ENCODE measurements around the gene TDRD1.

Gene TDRD1

DNA sequence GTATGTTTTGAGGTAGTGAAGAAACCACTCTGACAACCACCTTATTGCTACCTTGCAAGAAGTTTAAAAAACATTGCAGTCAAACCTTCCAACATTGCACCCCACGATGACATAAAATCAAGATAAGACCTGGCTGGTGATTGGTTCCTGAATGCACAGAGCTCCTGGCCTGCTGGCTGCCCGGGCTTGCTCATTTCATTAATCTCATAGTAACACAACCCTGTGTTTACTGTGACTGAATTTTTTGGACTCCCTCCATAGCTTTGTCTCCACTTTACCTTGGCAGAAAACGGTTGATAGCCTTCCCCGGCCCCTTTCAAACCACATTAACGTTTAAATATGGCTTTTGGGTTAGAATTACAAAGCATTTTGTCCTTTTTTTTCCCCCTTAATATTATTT lies 87.4 kb downstream of the TDRD1 start:
- no peak for DNase-seq (ENCODE audit: low read depth, low spot score)

GRCh38 chr10:114271075-114271778 lies 92.1 kb downstream of the TDRD1 start:
- DNase-seq (ENCODE audit: low read depth, low spot score) = no peak

- no peak for DNase-seq (ENCODE audit: low read depth, low spot score)
Measured at GRCh38 chr10:114271779-114272167, 92.6 kb downstream of the TDRD1 start.

DNA sequence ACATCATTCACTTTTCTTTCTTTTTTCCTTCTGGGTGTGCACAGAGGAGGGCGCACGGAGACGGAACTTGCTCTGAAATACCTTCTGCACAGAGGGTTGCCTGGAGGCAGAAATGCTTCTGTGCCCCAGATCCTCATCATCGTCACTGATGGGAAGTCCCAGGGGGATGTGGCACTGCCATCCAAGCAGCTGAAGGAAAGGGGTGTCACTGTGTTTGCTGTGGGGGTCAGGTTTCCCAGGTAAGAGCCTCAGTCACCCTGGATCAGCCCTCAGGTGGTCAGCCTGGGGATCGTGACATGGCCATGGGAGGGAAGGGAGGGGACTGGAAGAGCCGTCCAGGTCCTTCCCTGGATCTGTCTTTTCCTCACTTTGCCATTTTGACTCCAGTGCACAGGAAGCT lies 93.5 kb downstream of the TDRD1 start:
- DNase-seq (ENCODE audit: low read depth, low spot score) = no peak

DNA sequence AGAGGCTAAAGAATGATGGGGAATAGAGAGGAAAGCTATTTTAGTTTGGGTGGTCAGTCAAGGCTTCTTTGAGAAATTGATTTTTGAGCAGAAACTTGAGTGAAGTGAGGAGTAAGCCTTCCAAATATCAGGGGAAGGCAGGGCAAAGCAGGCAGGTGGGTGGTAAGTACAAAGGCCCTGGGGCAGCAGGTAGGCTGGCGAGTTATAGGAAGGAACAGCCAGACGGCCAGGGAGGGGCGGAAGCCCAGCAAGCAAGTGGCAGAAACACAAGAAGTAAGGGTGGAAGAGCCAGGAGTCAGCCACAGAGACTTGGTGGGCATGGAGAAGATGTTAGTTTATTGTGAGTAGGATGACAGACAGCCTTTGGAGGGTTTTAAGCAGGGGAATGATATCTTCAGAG lies 94.8 kb downstream of the TDRD1 start:
- DNase-seq (ENCODE audit: low read depth, low spot score) = no peak

DNA sequence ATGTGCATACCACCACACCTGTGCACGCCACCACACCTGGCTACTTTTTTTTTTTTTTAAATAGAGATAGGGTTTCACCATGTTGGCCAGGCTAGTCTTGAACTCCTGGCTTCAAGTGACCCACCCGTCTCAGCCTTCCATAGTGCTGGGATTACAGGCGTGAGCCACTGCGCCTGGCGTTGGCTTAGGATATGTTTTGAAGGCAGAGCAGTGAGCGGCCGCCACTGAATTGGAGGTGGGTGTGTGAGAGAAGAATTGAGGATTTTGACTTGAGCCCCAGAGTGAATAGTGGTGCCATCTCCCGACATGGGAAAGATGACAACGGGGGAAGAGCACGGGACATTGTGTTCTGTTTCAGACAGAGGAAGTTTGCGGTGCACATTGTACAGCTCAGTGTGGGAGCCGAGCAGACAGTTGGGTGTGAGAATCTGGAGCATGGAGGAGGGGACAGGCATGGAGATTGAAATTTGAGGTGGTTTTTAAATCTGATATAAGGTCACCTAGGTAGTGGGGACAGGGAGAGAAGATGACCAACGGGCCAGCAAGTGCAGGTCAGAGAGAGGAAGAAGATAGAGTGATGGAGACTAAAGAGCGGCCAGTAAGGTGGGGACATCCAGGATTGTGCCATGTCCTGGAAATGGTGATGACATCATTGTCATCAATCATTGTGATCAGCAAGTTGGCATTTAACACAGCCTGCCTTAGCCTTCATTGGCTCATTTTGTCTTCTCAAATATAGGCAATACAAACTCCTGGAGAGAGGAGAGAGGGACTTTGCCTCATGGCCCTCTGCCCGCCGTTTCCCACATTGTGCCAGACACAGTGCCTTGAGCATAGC lies 95.7 kb downstream of the TDRD1 start:
- no peak for DNase-seq (ENCODE audit: low read depth, low spot score)

DNA sequence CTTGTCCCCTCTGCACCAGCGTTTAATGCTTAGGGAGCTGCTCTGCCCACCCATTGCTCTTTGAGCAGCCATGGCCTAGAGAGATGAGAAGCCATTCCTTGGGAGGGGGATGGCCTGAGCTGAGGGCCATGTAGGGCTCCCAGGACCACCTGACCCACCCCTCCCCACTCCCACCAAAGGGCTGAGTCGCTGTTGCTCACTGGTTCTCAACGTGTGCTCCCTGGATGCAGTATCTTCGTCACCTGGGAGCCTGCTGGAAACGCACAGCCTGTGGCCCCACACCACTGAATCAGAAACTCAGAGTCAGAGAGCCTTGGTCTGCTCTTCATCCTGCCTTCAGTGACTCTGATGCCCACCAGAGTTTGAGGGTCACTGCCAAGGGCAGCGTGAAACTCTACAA lies 96.9 kb downstream of the TDRD1 start:
- DNase-seq (ENCODE audit: low read depth, low spot score) = no peak

GRCh38 chr10:114276671-114277070 lies 97.5 kb downstream of the TDRD1 start:
- no peak for DNase-seq (ENCODE audit: low read depth, low spot score)

DNA sequence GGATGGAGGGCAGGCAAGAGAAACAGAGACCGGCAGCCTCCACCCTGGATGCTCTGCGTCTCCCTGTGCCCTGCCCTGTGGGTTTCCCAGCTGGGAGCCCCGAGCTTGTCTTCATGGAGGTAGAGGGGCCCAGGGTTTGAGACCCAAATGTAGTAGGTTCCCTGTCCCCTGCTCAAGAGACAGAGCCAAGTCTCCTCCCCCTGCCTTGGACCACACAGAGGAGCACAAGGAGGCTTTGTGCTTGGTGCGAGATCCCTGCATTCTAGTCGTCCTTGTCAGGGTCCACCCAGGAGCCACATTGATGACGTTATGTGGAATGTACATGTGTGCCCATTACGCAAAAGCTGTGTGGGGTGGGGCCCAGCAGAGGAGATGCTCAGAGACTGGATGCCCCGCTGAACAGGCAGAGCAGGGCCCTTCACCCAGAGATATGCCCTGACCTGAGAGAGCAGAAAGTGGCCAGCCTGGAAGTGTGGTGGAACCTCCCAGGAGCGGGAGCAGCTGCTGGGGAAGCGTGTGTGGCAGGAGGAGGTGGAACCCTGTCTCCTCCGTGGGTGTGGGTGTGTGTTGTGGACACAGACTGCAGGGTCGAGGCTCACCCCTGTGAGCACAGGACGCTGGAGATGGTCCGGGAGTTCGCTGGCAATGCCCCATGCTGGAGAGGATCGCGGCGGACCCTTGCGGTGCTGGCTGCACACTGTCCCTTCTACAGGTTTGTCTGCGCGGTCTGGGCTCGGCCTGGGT lies 99.2 kb downstream of the TDRD1 start:
- no peak for DNase-seq (ENCODE audit: low read depth, low spot score)

DNA sequence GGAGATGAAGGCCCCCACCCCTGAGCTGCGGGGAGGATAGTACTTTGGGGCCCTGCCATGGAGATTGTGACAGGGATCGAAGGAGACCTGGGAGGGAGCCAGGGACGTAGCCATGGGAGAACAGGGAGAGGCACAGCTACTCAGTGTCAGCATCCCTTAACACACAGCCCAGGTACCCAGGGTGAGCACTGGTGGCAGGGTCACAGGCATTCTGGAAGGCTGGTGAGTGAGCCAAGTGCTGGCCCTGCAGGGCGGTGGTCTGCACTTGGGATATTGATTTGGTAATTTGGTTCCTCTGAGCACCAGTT lies 99.7 kb downstream of the TDRD1 start:
- DNase-seq (ENCODE audit: low read depth, low spot score) = no peak

DNA sequence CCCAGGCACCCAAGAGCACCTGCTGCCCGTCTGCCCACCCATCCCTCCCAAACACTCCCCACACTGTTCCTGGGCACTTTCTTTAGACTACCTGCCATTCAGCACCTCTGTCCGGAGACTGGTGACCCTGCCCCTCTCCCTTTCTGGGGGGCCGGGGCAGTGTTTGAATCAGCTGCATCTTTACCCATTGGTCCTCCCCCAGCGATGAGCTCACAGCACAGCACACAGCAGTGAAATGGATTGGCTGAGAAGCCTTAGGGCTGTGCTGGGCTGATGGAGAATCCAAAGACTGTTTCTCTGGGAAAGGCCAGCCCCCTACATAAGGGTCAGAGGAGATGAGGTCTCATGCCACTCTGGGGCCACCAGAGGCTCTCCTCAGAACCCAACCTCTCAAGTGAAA lies 100.1 kb downstream of the TDRD1 start:
- DNase-seq (ENCODE audit: low read depth, low spot score) = no peak

DNA sequence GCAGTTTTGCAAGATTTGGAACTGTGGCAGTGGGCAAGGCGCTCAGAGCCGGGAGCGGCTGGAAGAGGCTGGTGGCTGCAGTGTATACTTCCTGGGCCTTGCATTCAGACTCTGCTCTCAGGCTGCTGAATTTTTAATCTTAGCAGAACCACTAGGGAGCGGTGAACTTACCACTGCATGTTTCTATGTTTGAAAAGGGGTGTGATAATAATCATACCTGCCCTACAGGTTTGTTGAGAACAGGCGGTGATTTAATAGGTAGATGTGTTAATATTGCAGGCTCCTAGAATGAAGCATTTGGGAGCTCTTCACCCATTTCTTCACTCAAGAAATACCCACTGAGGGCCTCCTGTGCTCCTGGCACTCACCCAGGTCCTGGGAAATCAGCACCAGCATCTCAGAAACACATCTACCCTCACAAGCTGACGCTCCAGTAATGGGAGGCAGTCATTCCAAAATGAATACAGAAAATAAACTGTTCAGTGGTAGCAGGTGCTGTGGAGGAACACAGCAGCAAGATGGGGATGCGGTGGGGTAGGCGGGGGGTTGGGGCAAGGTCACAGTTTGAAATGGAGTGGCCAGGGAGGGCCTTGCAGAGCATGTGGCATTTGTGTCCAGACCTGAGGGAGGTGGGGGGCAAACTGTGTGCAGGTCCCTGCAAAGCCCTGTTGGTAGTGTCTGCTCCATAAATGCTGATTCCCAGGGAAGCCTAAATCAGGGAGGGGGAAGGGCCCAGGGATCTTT lies 100.9 kb downstream of the TDRD1 start:
- DNase-seq (ENCODE audit: low read depth, low spot score) = no peak

DNA sequence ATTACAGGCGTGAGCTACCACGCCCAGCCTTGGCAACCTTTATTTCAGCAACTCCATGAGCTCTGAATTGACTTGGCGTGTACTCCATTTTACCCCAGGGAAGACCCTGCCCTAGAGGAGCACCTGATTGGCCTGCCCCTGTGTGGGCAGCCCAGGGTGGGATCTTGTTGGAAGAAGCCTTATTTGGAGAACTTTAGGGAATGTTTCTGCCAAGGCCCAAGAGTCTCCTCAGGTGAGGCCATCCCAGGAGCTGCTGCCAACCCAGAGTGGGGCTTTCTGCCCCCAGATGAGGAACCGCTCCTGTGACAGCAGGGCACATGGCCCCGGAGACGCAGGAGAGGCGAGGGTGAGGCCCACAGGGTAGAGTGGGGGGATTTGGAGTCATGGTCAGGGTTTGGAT lies 101.9 kb downstream of the TDRD1 start:
- no peak for DNase-seq (ENCODE audit: low read depth, low spot score)

GRCh38 chr10:114281461-114281860 lies 102.3 kb downstream of the TDRD1 start:
- DNase-seq (ENCODE audit: low read depth, low spot score) = no peak

Measured in activated naive CD8-positive, alpha-beta T cell treated with anti-CD3 and anti-CD28 coated beads, Interleukin-2, amount 50 U/mL, for 16 hours (primary cell).